Astrocyte (in vitro differentiated cells and primary cell): ENCODE results near the gene AURKAIP1.
"Not testable (repeated sequence)": the region's sequence is repeated elsewhere in the genome, so short reads cannot be mapped to it uniquely, and the experiment has no call there.

Experiments
- CTCF ChIP-seq: IDR thresholded peaks from 2 replicates; pipeline ENCODE4 v1.5.1; 2011; ENCODE audit warnings: low read depth, mild to moderate bottlenecking, inconsistent platforms, low read length, moderate library complexity; ENCODE audit not compliant: insufficient read depth
- EZH2 ChIP-seq: IDR thresholded peaks from 2 replicates; pipeline ENCODE4 v1.6.1; 2012; ENCODE audit warnings: mild to moderate bottlenecking, low read length, inconsistent platforms; ENCODE audit not compliant: insufficient read depth

- not testable (repeated sequence) for TF ChIP-seq CTCF, EZH2
These were observed 27.9 kb upstream of the AURKAIP1 start for GRCh38 chr1:1402901-1403392.
